ENCODE results near the gene SOS1.

Gene SOS1

DNA sequence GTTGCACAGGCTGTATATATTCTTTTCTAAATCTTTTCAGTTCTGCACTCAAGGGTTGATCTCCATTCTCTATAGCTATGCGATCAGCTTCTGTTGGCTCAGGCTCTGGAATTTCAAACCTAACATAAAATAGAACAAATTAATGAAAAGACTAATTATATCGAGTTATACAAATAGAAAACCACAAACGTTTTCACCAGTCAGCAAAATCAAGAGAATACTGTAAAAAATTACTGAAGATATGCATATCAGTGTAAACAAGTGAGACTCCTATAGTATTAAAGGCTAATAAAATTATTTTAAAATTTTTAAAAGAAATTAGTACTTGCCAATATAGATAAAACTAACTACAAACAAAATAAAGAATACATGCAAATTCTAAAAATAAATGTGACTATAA, 107.0 kb downstream of the SOS1 start:
- H3K4me3 ChIP-seq (ENCODE audit: low read depth, low read length), result no peak overlapping the region
- no peak overlapping the region for H3K27ac ChIP-seq (ENCODE audit: extremely low read depth, low read depth, low read length)
- ChIA-PET CTCF (no interaction called here), POLR2A (no interaction called here)
- 0 out of 2 replicates have a peak, but pooled peaks cover 3% of the 10 kb centered on the region for H3K4me1 ChIP-seq (ENCODE audit: control insufficient read depth, insufficient read depth, low read length)
- peaks cover 22 to 32% of the 10 kb centered on the region in 2 experiments for H3K36me3 ChIP-seq (ENCODE audit: control insufficient read depth in 2 of 2, insufficient read depth in 1 of 2, low read length in 2 of 2)
- TF ChIP-seq ZSCAN16 (tag by site-specific recombination; IDR thresholded peaks at IDR 0.05), result no peak
- TF ChIP-seq ZNF155 (tag by site-specific recombination; IDR thresholded peaks at IDR 0.05), result no peak
- no peak for TF ChIP-seq ZNF785 (tag by site-specific recombination; IDR thresholded peaks at IDR 0.05)
- TF ChIP-seq, protein P1, sequence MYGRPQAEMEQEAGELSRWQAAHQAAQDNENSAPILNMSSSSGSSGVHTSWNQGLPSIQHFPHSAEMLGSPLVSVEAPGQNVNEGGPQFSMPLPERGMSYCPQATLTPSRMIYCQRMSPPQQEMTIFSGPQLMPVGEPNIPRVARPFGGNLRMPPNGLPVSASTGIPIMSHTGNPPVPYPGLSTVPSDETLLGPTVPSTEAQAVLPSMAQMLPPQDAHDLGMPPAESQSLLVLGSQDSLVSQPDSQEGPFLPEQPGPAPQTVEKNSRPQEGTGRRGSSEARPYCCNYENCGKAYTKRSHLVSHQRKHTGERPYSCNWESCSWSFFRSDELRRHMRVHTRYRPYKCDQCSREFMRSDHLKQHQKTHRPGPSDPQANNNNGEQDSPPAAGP (tag by site-specific recombination; IDR thresholded peaks at IDR 0.05), result no peak
- no peak for TF ChIP-seq ZNF221 (tag by site-specific recombination; IDR thresholded peaks at IDR 0.05; ENCODE audit: borderline replicate concordance)
- no peak for TF ChIP-seq GLI2 (tag by site-specific recombination; IDR thresholded peaks at IDR 0.05; ENCODE audit: borderline replicate concordance, low read depth)
- no peak for TF ChIP-seq ZNF571 (tag by site-specific recombination; IDR thresholded peaks at IDR 0.05)
- TF ChIP-seq ZFP3 (tag by site-specific recombination; IDR thresholded peaks at IDR 0.05; ENCODE audit: low read depth), result no peak
- TF ChIP-seq ZSCAN30 (tag by site-specific recombination; IDR thresholded peaks at IDR 0.05), result no peak
- TF ChIP-seq MYNN (tag by site-specific recombination; IDR thresholded peaks at IDR 0.05; ENCODE audit: borderline replicate concordance), result no peak
- no peaks in the 10 kb centered on the region for H3K9me3 ChIP-seq (ENCODE audit: control insufficient read depth, insufficient read depth, low read depth, low read length)

DNA sequence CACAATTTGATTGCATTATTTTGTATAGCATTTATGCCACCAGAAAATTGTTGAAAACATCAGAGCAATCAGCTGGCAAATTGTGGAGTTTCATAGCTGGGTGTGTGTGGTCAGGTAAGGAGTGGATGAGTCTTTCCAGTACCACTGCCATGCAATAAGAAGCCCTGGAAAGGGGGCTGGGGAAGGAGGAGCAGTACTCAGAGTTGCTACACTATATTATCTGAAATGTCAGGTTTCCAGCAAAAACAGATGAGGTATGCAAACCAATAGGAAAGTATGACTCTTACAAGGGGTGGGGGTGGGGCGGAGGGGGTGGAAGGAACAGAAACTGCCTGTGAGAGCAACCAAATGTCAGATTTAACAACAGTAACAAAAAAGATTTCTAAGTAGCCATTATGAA, 112.2 kb downstream of the SOS1 start:
- ChIA-PET CTCF (interaction anchor here (0.5 kb wide), 1 partner anchor 122 kb away, joined by 4 read pairs; no protein-coding TSS in a partner anchor), POLR2A (no interaction called here)
- peaks cover 29 to 61% of the 10 kb centered on the region in 2 experiments for H3K36me3 ChIP-seq (ENCODE audit: control insufficient read depth in 2 of 2, insufficient read depth in 1 of 2, low read length in 2 of 2)

DNA sequence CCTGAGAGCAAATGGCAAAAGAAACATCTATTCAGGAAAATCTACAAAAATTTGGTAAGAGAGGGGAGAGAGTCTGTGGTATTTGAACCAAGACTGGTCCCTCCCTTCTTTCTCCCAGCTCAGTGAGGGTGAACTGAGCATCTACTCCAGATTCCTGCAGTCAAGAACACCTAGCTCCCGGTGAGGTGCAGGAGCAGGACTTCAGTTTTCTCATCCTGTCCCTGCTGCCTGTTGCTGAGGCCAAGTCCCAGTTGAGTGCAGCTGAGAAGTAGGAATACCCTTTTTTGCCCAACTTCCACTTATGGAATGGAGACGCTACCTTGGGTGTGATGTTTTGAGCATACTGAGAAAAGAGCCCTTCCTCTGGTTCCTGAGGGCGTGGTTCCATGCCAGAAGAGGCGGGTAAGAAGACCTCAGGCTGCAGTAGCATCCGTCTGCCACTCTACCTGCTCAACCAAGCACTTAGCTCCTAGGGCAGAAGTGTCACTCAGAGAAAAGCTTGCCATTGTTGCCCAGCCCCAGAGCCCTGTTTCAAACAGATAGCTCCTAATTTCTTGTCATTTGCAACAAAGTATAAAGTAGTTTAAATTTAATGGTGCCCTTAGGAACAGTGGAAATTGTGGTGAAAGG, 112.9 kb downstream of the SOS1 start:
- H3K4me1 ChIP-seq (ENCODE audit: control insufficient read depth, insufficient read depth, low read length), result no peaks in the 10 kb centered on the region
- H3K9me3 ChIP-seq (ENCODE audit: control insufficient read depth, insufficient read depth, low read depth, low read length), result no peaks in the 10 kb centered on the region
- H3K27ac ChIP-seq (ENCODE audit: extremely low read depth, low read depth, low read length), result no peak overlapping the region
- H3K36me3 ChIP-seq (ENCODE audit: control insufficient read depth in 2 of 2, insufficient read depth in 1 of 2, low read length in 2 of 2), result peaks cover 26 to 54% of the 10 kb centered on the region in 2 experiments
- ChIA-PET CTCF (interaction anchor here (0.5 to 1.7 kb wide), 3 partner anchors 9 to 220 kb away, joined by 3 to 5 read pairs (median 4); no protein-coding TSS in a partner anchor), POLR2A (no interaction called here)
- no peak overlapping the region for H3K4me3 ChIP-seq (ENCODE audit: low read depth, low read length)
- TF ChIP-seq ZFP37 (tag by site-specific recombination; IDR thresholded peaks at IDR 0.05), result no peak
- no peak for TF ChIP-seq ZNF529 (tag by site-specific recombination; IDR thresholded peaks at IDR 0.05; ENCODE audit: insufficient replicate concordance)
- TF ChIP-seq ZNF626 (tag by site-specific recombination; IDR thresholded peaks at IDR 0.05), result no peak
- TF ChIP-seq HOXA7 (CRISPR knock-in tag; IDR thresholded peaks at IDR 0.05; ENCODE audit: borderline replicate concordance), result no peak
- no peak for TF ChIP-seq ZNF146 (tag by site-specific recombination; IDR thresholded peaks at IDR 0.05)
- no peak for TF ChIP-seq ZBTB1 (tag by site-specific recombination; IDR thresholded peaks at IDR 0.05)

More for the DNA sequence above, 112.2 kb downstream of the SOS1 start:
- Histone ChIP-seq H3K9me3 (ENCODE audit: control insufficient read depth, insufficient read depth, low read depth, low read length) (no peaks in the 10 kb centered on the region), H3K27ac (ENCODE audit: extremely low read depth, low read depth, low read length) (no peak overlapping the region), H3K4me3 (ENCODE audit: low read depth, low read length) (no peak overlapping the region), H3K4me1 (ENCODE audit: control insufficient read depth, insufficient read depth, low read length) (no peaks in the 10 kb centered on the region)
- TF ChIP-seq SALL2 (tag by site-specific recombination; IDR thresholded peaks at IDR 0.05; ENCODE audit: borderline replicate concordance) (no peak), REPIN1 (tag by site-specific recombination; IDR thresholded peaks at IDR 0.05; ENCODE audit: low read depth) (no peak), ZNF16 (tag by site-specific recombination; IDR thresholded peaks at IDR 0.05; ENCODE audit: low read depth) (no peak), ZSCAN16 (tag by site-specific recombination; IDR thresholded peaks at IDR 0.05) (no peak), ZNF211 (tag by site-specific recombination; IDR thresholded peaks at IDR 0.05; ENCODE audit: low read depth) (no peak), ZNF416 (tag by site-specific recombination; IDR thresholded peaks at IDR 0.05) (no peak), ZFP41 (tag by site-specific recombination; IDR thresholded peaks at IDR 0.05; ENCODE audit: borderline replicate concordance) (no peak), ZNF133 (tag by site-specific recombination; IDR thresholded peaks at IDR 0.05) (no peak), ZNF174 (tag by site-specific recombination; IDR thresholded peaks at IDR 0.05) (no peak), ZNF221 (tag by site-specific recombination; IDR thresholded peaks at IDR 0.05; ENCODE audit: borderline replicate concordance) (no peak), ZNF274 (IDR thresholded peaks at IDR 0.05; ENCODE audit: low read length) (no peak), ZNF274 (tag by site-specific recombination; IDR thresholded peaks at IDR 0.05; ENCODE audit: borderline replicate concordance) (no peak), ZNF175 (tag by site-specific recombination; IDR thresholded peaks at IDR 0.05) (no peak)
- TF ChIP-seq, protein P2, sequence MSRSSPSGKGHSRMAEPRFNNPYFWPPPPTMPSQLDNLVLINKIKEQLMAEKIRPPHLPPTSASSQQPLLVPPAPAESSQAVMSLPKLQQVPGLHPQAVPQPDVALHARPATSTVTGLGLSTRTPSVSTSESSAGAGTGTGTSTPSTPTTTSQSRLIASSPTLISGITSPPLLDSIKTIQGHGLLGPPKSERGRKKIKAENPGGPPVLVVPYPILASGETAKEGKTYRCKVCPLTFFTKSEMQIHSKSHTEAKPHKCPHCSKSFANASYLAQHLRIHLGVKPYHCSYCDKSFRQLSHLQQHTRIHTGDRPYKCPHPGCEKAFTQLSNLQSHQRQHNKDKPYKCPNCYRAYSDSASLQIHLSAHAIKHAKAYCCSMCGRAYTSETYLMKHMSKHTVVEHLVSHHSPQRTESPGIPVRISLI (tag by site-specific recombination; IDR thresholded peaks at IDR 0.05), result no peak
- TF ChIP-seq, protein P3, sequence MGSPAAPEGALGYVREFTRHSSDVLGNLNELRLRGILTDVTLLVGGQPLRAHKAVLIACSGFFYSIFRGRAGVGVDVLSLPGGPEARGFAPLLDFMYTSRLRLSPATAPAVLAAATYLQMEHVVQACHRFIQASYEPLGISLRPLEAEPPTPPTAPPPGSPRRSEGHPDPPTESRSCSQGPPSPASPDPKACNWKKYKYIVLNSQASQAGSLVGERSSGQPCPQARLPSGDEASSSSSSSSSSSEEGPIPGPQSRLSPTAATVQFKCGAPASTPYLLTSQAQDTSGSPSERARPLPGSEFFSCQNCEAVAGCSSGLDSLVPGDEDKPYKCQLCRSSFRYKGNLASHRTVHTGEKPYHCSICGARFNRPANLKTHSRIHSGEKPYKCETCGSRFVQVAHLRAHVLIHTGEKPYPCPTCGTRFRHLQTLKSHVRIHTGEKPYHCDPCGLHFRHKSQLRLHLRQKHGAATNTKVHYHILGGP (tag by site-specific recombination; IDR thresholded peaks at IDR 0.05), result no peak
